Ramos (cell line): ENCODE results near the gene SPRR4.
"Not testable (repeated sequence)": the region's sequence is repeated elsewhere in the genome, so short reads cannot be mapped to it uniquely, and the experiment has no call there.

Experiments used
- in situ Hi-C: fragments of 300-500 bp; cut with MboI; formaldehyde crosslinking; loops from one replicate; pipeline ENCODE4 v1.14.3; 2022; ENCODE audit warnings: low sequenced_read_pairs; ENCODE audit not compliant: unreplicated experiment

Gene SPRR4

DNA sequence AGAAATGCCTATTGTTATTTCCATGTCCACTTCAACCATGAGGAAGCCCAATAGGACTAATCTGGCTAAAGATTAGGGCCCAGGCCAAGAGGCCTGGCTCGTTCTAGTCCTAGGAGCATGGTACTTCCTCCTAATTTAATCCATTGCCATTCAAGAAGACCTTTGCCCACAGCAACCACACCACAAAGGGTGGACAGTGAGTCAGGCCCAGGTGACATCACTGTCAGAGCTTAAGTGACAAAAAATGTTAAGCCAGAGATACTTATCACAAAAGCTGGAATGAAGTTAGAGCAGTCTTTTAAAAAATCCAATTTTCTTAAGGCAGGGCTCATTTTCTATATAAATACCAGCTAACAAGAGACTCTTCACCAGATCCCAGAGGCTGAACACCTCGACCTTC is 30.9 kb downstream of the SPRR4 start, which contains the start of gene SPRR3:
Gene SPRR3 (plus strand): TSS at position 368 of the 400 bp plus-strand sequence. CDS start 1,272 bp downstream, outside the sequence.
- in situ Hi-C loops = no loop called here

DNA sequence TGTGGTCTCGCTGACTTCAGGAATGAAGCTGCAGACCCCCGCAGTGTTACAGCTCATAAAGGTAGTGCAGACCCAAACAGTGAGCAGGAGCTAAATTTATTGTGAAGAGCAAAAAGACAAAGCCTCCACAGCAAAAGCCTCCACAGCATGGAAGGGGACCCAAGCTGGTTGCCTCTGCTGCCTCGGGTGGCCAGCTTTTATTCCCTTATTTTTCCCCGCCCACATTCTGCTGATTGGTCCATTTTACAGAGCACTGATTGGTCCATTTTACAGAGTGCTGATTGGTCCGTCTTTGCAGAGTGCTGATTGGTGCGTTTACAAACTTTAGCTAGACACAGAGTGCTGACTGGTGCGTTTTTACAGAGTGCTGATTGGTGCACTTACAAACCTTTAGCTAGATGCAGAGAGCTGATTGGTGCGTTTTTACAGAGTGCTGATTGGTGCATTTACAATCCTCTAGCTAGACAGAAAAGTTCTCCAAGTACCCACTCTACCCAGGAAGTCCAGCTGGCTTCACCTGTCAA is 40.8 kb downstream of the SPRR4 start:
- in situ Hi-C loops = not testable (repeated sequence)

DNA sequence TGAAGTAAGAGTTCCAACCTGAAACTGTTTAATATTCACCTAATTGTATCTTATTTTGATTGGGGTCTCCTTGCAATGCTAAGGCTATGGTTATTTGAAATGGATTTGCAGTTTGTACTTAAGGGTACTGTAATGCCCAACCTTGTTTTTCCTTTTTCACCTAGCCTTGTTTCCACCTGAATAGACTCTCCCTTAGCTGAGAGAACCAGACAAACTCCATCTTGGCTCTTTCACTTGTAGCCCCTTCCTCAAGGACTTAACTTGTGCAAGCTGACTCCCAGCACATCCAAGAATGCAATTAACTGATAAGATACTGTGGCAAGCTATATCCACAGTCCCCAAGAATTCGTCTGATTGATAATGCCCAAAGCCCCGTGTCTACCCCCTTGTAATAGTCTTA is 51.4 kb downstream of the SPRR4 start:
- in situ Hi-C loops = not testable (repeated sequence)
